Renal cortex interstitium (tissue), 11 donors: ENCODE measurements around the gene PHF21B. TPM values are rescaled to one million over a fixed set of nuclear protein-coding genes. Genes with fewer than 3 reads are reported as not detected.

Source experiments
- DNase-seq, 11 donors: peaks; one replicate each; pipeline ENCODE4 v3.0.0-alpha.2; 2013; ENCODE audit warnings: low read depth in 9 of 11, low spot score in 4 of 11; ENCODE audit errors: extremely low read depth in 1 of 11
- polyA plus RNA-seq, 3 donors: library from polyadenylated mRNA; unstranded; fragments of 120-200 nt; gene quantifications; one replicate each; pipeline ENCODE4 v1.2.1, GENCODE V29; 2013; ENCODE audit not compliant: insufficient read length in 3 of 3

The PHF21B gene
- polyA plus RNA-seq, 3 donors, result 4.3 to 7.4 (median 4.5) TPM

- DNase-seq, result no peak
Observed at GRCh38 chr22:44840611-44841322, 169.0 kb downstream of the PHF21B start.

GRCh38 chr22:44839721-44840120, 170.1 kb downstream of the PHF21B start:
- no peak for DNase-seq

GRCh38 chr22:44839061-44839460, 170.7 kb downstream of the PHF21B start:
- DNase-seq, result no peak

- peak in 1 of 11 donors; percentile 25 for DNase-seq
Observed at GRCh38 chr22:44838316-44839016, 171.3 kb downstream of the PHF21B start.

GRCh38 chr22:44837481-44837880, 172.3 kb downstream of the PHF21B start:
- DNase-seq, result no peak

GRCh38 chr22:44834065-44834464, 175.7 kb downstream of the PHF21B start:
- no peak for DNase-seq

- DNase-seq, result no peak
Observed at GRCh38 chr22:44831885-44832284, 177.9 kb downstream of the PHF21B start.

Other genes with a start within 250 kb of the PHF21B start
- 10 to 100 TPM; 52.0 to 60.3 (median 55.6) TPM for gene NUP50, start 153.9 kb upstream of the PHF21B start, polyA plus RNA-seq
- 10 to 100 TPM; 20.3 to 30.6 (median 23.4) TPM for gene KIAA0930, start 230.9 kb upstream of the PHF21B start, polyA plus RNA-seq